H1 (cell line): ENCODE results near the gene ASB8. TPM values are rescaled to one million over a fixed set of nuclear protein-coding genes. Genes with fewer than 3 reads are reported as not detected.

Experiments used
- CTCF ChIA-PET: fragments of 300-600 bp; sonication (Branson Sonifier 250); formaldehyde crosslinking; loops from one replicate; lab custom pipeline; 2021; ENCODE audit not compliant: partially characterized antibody; lab: Charles Lee
- POLR2A ChIA-PET: fragments of 300-600 bp; sonication (Branson Sonifier 250); formaldehyde crosslinking; loops from one replicate; lab custom pipeline; 2021; ENCODE audit warnings: inconsistent platforms; ENCODE audit not compliant: partially characterized antibody; lab: Charles Lee
- DNase-seq, 2 experiments: peaks; one replicate each; pipeline versions ENCODE4 v3.0.0 to v3.0.0-alpha.2; 2010 to 2022; ENCODE audit warnings: low spot score in 2 of 2, low read depth in 1 of 2, mixed read lengths in 1 of 2
- FAIRE-seq: peaks from 2 replicates; lab custom pipeline; 2011; peaks lifted over from hg19 to GRCh38; lab: Jason Lieb, UNC
- H2AFZ ChIP-seq: 2 replicates; pipeline ENCODE4 v1.8.1; 2012; ENCODE audit warnings: low read length, inconsistent platforms
- H2AK5ac ChIP-seq: 2 replicates; pipeline ENCODE4 v1.6.1; 2013; ENCODE audit warnings: low read depth, low read length
- H2BK120ac ChIP-seq: replicated peaks from 2 replicates; pipeline ENCODE3; 2013; ENCODE audit warnings: low read depth, low read length, inconsistent platforms
- H2BK12ac ChIP-seq: 2 replicates; pipeline ENCODE4 v1.6.1; 2013; ENCODE audit warnings: low read depth, low read length
- H2BK15ac ChIP-seq: 2 replicates; pipeline ENCODE4 v1.6.1; 2013; ENCODE audit warnings: low read length
- H2BK20ac ChIP-seq: 2 replicates; pipeline ENCODE4 v1.6.1; 2013; ENCODE audit warnings: low read length
- H2BK5ac ChIP-seq: 2 replicates; pipeline ENCODE4 v1.6.1; 2013; ENCODE audit warnings: low read depth, low read length
- H3K14ac ChIP-seq: 2 replicates; pipeline ENCODE4 v1.6.1; 2013; ENCODE audit warnings: inconsistent platforms; ENCODE audit not compliant: insufficient read length
- H3K18ac ChIP-seq: 2 replicates; pipeline ENCODE4 v1.6.1; 2013; ENCODE audit warnings: low read length; ENCODE audit errors: extremely low read depth
- H3K23ac ChIP-seq: 2 replicates; pipeline ENCODE4 v1.6.1; 2013; ENCODE audit warnings: inconsistent platforms; ENCODE audit not compliant: insufficient read length
- H3K23me2 ChIP-seq: 2 replicates; pipeline ENCODE4 v1.6.1; 2013; ENCODE audit warnings: low read depth, low read length
- H3K27ac ChIP-seq: 2 replicates; pipeline ENCODE4 v1.6.1; 2011; ENCODE audit warnings: low read depth, low read length, inconsistent platforms
- H3K27me3 ChIP-seq, 4 experiments: replicated peaks in 1 of 4; 1 replicate in 1 of 4; 2 replicates in 3 of 4; pipeline versions ENCODE4 v1.6.1 to v1.8.1; 2011 to 2013; ENCODE audit warnings: low read length in 3 of 4, mild to moderate bottlenecking in 3 of 4, inconsistent platforms in 2 of 4, mixed read lengths in 2 of 4, moderate library complexity in 1 of 4; ENCODE audit not compliant: control insufficient read depth in 3 of 4, insufficient read depth in 3 of 4; ENCODE audit errors: extremely low read depth in 1 of 4
- H3K36me3 ChIP-seq, 4 experiments: 2 replicates each; pipeline versions ENCODE4 v1.6.1 to v1.8.1; 2011 to 2013; ENCODE audit warnings: mild to moderate bottlenecking in 4 of 4, low read length in 3 of 4, moderate library complexity in 2 of 4, control low read depth in 1 of 4, inconsistent platforms in 1 of 4; ENCODE audit not compliant: insufficient read depth in 4 of 4, control insufficient read depth in 2 of 4
- H3K4ac ChIP-seq: replicated peaks from 2 replicates; pipeline ENCODE3; 2013; ENCODE audit warnings: low read length, low read depth, mixed read lengths, inconsistent platforms; ENCODE audit not compliant: insufficient read length
- H3K4me1 ChIP-seq, 4 experiments: replicated peaks in 1 of 4; 1 replicate in 1 of 4; 2 replicates in 3 of 4; pipeline versions ENCODE4 v1.6.1 to v1.8.1; 2011 to 2013; ENCODE audit warnings: low read length in 3 of 4, inconsistent platforms in 2 of 4, mixed read lengths in 1 of 4; ENCODE audit not compliant: insufficient read depth in 4 of 4, control insufficient read depth in 3 of 4
- H3K4me2 ChIP-seq, 2 experiments: 2 replicates each; pipeline versions ENCODE4 v1.6.1 to v1.8.1; 2011 to 2013; ENCODE audit warnings: low read depth in 2 of 2, low read length in 2 of 2, control low read depth in 1 of 2, inconsistent platforms in 1 of 2, mild to moderate bottlenecking in 1 of 2; ENCODE audit not compliant: insufficient read depth in 1 of 2
- H3K4me3 ChIP-seq, 4 experiments: fragments of 200-600, 300-600 bp in 1 of 4; sonication (generic), shearing (Covaris generic), sonication (Bioruptor Twin) in 1 of 4; 2 replicates each; pipeline versions ENCODE4 v1.5.1 to v1.8.1; 2011 to 2016; ENCODE audit warnings: low read length in 4 of 4, low read depth in 3 of 4, control low read depth in 2 of 4, inconsistent platforms in 2 of 4, mild to moderate bottlenecking in 2 of 4, mixed read lengths in 1 of 4, moderate library complexity in 1 of 4; ENCODE audit not compliant: insufficient read depth in 2 of 4; ENCODE audit errors: extremely low read depth in 1 of 4
- H3K56ac ChIP-seq: replicated peaks from 2 replicates; pipeline ENCODE3; 2013; ENCODE audit warnings: low read depth, mild to moderate bottlenecking, mixed read lengths, low read length, inconsistent platforms; ENCODE audit not compliant: insufficient read length
- H3K79me1 ChIP-seq: 2 replicates; pipeline ENCODE4 v1.6.1; 2013; ENCODE audit warnings: low read depth, low read length, control low read depth
- H3K79me2 ChIP-seq, 2 experiments: 2 replicates each; pipeline versions ENCODE4 v1.6.1 to v1.8.1; 2012 to 2013; ENCODE audit warnings: low read length in 2 of 2, mild to moderate bottlenecking in 2 of 2, inconsistent platforms in 1 of 2; ENCODE audit not compliant: insufficient read depth in 2 of 2, control insufficient read depth in 1 of 2
- H3K9ac ChIP-seq, 4 experiments: replicated peaks in 1 of 4; 1 replicate in 1 of 4; 2 replicates in 3 of 4; pipeline versions ENCODE4 v1.6.1 to v1.8.1; 2011 to 2013; ENCODE audit warnings: low read depth in 3 of 4, low read length in 3 of 4, control low read depth in 2 of 4, mild to moderate bottlenecking in 2 of 4, moderate library complexity in 2 of 4, inconsistent platforms in 1 of 4; ENCODE audit errors: extremely low read depth in 1 of 4
- H3K9me3 ChIP-seq, 2 experiments: 2 replicates each; pipeline versions ENCODE4 v1.6.1 to v1.8.1; 2012 to 2013; ENCODE audit warnings: mild to moderate bottlenecking in 2 of 2, moderate library complexity in 2 of 2, control low read depth in 1 of 2, inconsistent platforms in 1 of 2, low read depth in 1 of 2, low read length in 1 of 2, mixed read lengths in 1 of 2; ENCODE audit not compliant: insufficient read depth in 2 of 2
- H4K20me1 ChIP-seq, 2 experiments: replicated peaks in 1 of 2; 2 replicates each; pipeline versions ENCODE3 to v1.8.1; 2011 to 2013; ENCODE audit warnings: inconsistent platforms in 2 of 2, low read length in 2 of 2, mild to moderate bottlenecking in 1 of 2; ENCODE audit not compliant: insufficient read depth in 2 of 2, control insufficient read depth in 1 of 2
- H4K5ac ChIP-seq: 2 replicates; pipeline ENCODE4 v1.6.1; 2013; ENCODE audit warnings: low read length, low read depth, mixed read lengths, inconsistent platforms; ENCODE audit not compliant: insufficient read length
- H4K8ac ChIP-seq: 2 replicates; pipeline ENCODE4 v1.8.0; 2013; ENCODE audit warnings: mild to moderate bottlenecking, moderate library complexity, low read length, inconsistent platforms; ENCODE audit not compliant: insufficient read depth; ENCODE audit errors: extremely low read depth
- H4K91ac ChIP-seq: replicated peaks from 2 replicates; pipeline ENCODE3; 2013; ENCODE audit warnings: low read length, mixed read lengths, inconsistent platforms; ENCODE audit not compliant: insufficient read length
- BCL11A ChIP-seq, 2 experiments: IDR thresholded peaks; one replicate each; pipeline ENCODE4 v1.6.1; 2011; ENCODE audit warnings: low read depth in 2 of 2, low read length in 2 of 2, mild to moderate bottlenecking in 2 of 2
- POLR2AphosphoS5 ChIP-seq: IDR thresholded peaks from 2 replicates; pipeline ENCODE4 v1.6.1; 2011; ENCODE audit warnings: low read depth, low read length
- WGBS, 2 experiments: shearing (Covaris generic) in 1 of 2; methylation state at CpG; one replicate each; pipeline versions ENCODE4 v1.1.6 to v1.1.7; 2013 to 2015; ENCODE audit warnings: low lambda C conversion rate in 2 of 2, mixed read lengths in 2 of 2, inconsistent platforms in 1 of 2, low coverage in 1 of 2, missing lambda C conversion rate in 1 of 2; ENCODE audit not compliant: insufficient replicate concordance in 2 of 2, insufficient coverage in 1 of 2, insufficient read length in 1 of 2; ENCODE audit errors: extremely low coverage in 1 of 2, missing lambda C conversion rate in 1 of 2; 5-methylcytosine and 5-hydroxymethylcytosine counted together
- polyA plus RNA-seq, 7 experiments: library from polyadenylated mRNA; depleted of rRNA in 3 of 7; stranded (reverse) in 5 of 7; unstranded in 2 of 7; fragments of >200 nt in 5 of 7; fragments of 200-250 nt in 2 of 7; gene quantifications; 1 replicate in 5 of 7; 2 replicates in 1 of 7; 4 replicates in 1 of 7; pipeline versions ENCODE4 v1.2.1 to v1.2.3, GENCODE V29; 2011 to 2013; ENCODE audit warnings: missing spikeins in 2 of 7, mixed read lengths in 2 of 7
- total RNA-seq: library from RNA; stranded (reverse); fragmentation: NEBNext Ultra II Directional; extraction: Animal tissue kit (Norgen Biotek cat#: 25700); gene quantifications from 2 replicates; pipeline ENCODE4 v1.2.1, GENCODE V29; 2021

The ASB8 gene
- total and polyA plus RNA-seq, 2 of the 8 experiments (the other 6 are each of a cell fraction or from before 2014, with no cell fraction given), result 3.8 to 8.3 TPM

- Histone ChIP-seq H2BK15ac (no peak overlapping the region), H3K14ac (no peak overlapping the region), H3K4ac (no peak overlapping the region), H3K79me2 (no peaks in the 10 kb centered on the region), H3K27me3 (peaks cover 5 to 23% (median 23%) of the 10 kb centered on the region in 4 experiments), H2BK120ac (no peak overlapping the region), H4K8ac (no peak overlapping the region), H3K4me2 (no peak overlapping the region), H4K91ac (no peak overlapping the region), H3K79me1 (no peaks in the 10 kb centered on the region), H3K23ac (no peak overlapping the region), H3K9me3 (peaks cover 2 to 4% of the 10 kb centered on the region in 2 experiments; a peak in 1 of 4 replicates), H2AFZ (no peak overlapping the region), H4K20me1 (no peaks in the 10 kb centered on the region), H4K5ac (no peak overlapping the region), H2BK12ac (no peak overlapping the region), H3K4me3 (no peak overlapping the region), H3K4me1 (peaks cover 0 to 2% (median 2%) of the 10 kb centered on the region in 4 experiments; a peak in 2 of 7 replicates), H2BK5ac (no peak overlapping the region), H3K27ac (no peak overlapping the region), H2BK20ac (no peak overlapping the region), H3K36me3 (no peaks in the 10 kb centered on the region), H3K56ac (no peak overlapping the region), H3K23me2 (peaks cover 12% of the 10 kb centered on the region), H3K9ac (no peak overlapping the region), H3K18ac (no peak overlapping the region), H2AK5ac (no peak overlapping the region)
- FAIRE-seq (no peak), DNase-seq (no peak)
- TF ChIP-seq BCL11A (IDR thresholded peaks at IDR 0.05; ENCODE audit: low read depth in 2 of 2, low read length in 2 of 2) (no peak), POLR2AphosphoS5 (peak; percentile 52; the same call in 1 of the 2 replicates)
- CTCF ChIA-PET, result interaction anchor here (0.7 to 6.0 kb wide), 7 partner anchors 13 to 713 kb away, joined by 3 to 63 read pairs (median 9); no protein-coding TSS in a partner anchor
- WGBS, 2 experiments, result 80% methylated on average over 3 of the region's 3 CpGs; no CpG with 5 or more reads in 1 of the 2 experiments
- POLR2A ChIA-PET, result interaction anchor here (1.6 to 2.4 kb wide), 4 partner anchors 11 to 15 kb away, joined by 3 to 10 read pairs (median 6); no protein-coding TSS in a partner anchor
Measured at GRCh38 chr12:48199774-48200221, 42.5 kb upstream of the ASB8 start.
